SK-N-SH treated with all-trans-retinoic acid at 6 μM for 48 hours (cell line): Measurements from ENCODE around the gene LRRC39.

Source experiments
- ISL1 ChIP-seq: fragments of 250-450 bp; sonication (Bioruptor Pico); IDR thresholded peaks from 2 replicates; pipeline ENCODE4 v2.1.2; 2022; ENCODE audit warnings: mild to moderate bottlenecking, moderate library complexity
- PPARA ChIP-seq: fragments of 250-450 bp; sonication (Bioruptor Pico); IDR thresholded peaks from 2 replicates; pipeline ENCODE4 v1.5.0; 2020; ENCODE audit warnings: mild to moderate bottlenecking, borderline replicate concordance

DNA sequence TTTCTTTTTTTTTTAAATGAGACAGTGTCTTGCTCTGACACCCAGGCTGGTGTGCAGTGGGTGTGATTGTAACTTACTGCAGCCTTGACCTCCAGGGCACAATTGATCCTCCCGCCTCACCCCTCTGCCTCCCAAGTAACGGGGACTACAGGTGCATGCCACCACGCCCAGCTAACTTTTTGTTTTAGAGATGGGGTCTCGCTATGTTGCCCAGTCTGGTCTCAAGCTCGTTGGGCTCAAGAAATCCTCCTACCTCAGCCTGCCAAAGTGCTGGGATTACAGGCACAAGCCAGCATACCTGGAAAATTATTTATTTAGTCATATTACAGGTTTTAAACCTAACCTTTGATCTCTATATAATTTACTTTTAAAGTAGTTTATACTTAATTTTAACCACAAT, 13.4 kb downstream of the LRRC39 start:
- no peak for TF ChIP-seq PPARA
- no peak for TF ChIP-seq ISL1
